ENCODE data around the gene GIPC3.
"Not testable (repeated sequence)": the region's sequence is repeated elsewhere in the genome, so short reads cannot be mapped to it uniquely, and the experiment has no call there.

The GIPC3 gene

DNA sequence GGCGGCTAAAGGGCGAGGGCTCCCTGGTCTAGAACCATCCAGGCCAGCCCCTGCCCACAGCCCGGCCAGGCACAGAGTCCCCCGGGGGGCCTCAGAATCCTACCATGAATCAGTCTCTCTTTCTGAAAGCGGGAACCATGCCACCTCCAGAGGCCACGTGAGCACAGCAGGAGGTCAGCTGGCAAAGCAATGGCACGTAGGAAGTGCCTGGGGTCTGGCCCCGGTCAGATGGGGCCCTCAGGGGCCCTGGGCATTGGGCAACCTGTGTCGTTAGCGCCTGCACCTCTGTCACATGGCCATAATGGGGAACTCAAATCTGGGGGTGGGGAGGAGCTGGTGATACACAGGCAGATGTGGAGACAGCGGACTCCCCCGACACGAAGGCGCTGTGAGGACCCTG, 36.7 kb upstream of the GIPC3 start:
- intact Hi-C loops (cut with DNase I): no loop called here
- DNase-seq: peak in 3 of 10 donors; percentile 41 to 88 (median 82)

DNA sequence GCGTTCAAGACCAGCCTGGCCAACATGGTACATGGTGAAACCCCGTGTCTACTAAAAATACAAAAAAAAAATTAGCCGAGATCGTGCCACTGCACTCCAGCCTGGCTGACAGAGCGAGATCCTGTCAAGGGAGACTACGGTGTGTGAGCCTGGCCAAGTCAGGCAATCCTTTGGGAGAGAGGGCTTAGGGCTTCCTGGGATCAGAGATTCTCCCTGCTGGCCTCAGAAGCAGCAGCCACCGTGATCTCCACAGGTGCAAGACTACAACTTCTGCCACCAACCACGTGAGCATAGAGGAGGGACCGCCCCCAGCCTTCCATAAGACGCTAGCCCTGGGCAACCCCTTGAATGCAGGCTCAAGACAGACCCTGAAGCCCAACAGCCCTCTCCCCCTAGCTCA, 35.5 kb upstream of the GIPC3 start:
- intact Hi-C loops (cut with DNase I): loop anchor here (10.0 kb wide), 1 partner anchor 165 kb away; no protein-coding TSS in a partner anchor
- no peak for DNase-seq

DNA sequence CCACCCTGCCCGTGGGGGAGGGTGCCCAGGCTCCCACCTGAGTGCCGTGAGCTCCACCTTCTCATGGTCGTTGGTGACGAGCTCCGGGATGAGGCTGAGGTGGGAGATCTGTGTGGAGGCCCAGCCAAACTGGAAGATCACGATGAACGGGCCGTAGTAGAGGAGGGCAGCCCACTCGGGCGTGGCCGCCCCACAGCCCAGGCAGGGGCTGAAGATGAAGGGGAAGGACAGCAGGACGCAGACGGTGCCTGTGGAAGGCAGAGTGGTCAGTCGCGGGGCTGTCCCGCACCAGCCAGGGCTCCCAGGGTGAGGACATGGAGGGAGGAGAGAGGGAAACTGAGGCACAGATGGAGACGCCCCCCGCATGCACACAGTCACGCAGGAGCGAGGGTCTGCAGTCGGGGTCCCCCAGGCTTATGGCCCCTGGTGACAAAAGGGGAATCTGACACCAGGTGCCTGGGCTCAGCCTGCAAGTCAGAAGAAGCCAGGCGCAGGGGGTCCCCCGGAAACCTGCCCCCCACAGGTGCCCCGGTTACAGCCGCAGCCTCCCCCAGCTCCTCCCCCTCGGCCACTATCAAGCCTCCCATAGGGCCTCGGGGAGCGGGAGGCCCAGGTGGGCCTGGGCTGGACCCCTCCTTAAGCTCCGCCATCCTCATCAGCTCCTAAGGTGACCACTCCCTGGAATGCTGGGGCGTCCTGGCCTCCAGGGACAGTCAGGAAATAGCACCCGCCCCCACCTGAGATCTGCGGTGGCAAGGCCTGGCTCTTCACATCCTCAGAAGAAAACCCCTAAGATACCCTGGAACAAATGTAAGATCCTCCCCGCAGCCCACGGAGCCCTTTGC, 34.1 kb upstream of the GIPC3 start:
- intact Hi-C loops (cut with DNase I): loop anchor here (10.0 kb wide), 1 partner anchor 164 kb away; no protein-coding TSS in a partner anchor

DNA sequence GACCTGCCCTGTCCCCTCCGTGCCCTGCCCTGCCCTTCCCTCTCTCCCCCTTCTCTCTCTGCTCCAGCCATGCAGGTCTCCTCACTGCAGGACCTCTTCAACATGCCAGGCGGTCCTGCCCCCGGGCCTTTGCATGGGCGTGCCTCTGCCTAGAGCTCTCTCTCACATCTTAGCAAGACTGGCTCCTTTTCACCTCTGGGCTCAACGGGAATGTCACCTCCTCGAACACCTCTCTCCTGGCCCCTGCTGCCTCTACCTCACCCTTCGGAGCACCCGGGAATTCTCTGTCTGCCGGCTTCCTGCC, 33.5 kb upstream of the GIPC3 start:
- intact Hi-C loops (cut with DNase I): loop anchor here (10.0 kb wide), 1 partner anchor 163 kb away; no protein-coding TSS in a partner anchor
- DNase-seq: no peak

More for the DNA sequence above, 34.1 kb upstream of the GIPC3 start:
- peak in 2 of 10 donors; percentile 60 to 67 for DNase-seq

DNA sequence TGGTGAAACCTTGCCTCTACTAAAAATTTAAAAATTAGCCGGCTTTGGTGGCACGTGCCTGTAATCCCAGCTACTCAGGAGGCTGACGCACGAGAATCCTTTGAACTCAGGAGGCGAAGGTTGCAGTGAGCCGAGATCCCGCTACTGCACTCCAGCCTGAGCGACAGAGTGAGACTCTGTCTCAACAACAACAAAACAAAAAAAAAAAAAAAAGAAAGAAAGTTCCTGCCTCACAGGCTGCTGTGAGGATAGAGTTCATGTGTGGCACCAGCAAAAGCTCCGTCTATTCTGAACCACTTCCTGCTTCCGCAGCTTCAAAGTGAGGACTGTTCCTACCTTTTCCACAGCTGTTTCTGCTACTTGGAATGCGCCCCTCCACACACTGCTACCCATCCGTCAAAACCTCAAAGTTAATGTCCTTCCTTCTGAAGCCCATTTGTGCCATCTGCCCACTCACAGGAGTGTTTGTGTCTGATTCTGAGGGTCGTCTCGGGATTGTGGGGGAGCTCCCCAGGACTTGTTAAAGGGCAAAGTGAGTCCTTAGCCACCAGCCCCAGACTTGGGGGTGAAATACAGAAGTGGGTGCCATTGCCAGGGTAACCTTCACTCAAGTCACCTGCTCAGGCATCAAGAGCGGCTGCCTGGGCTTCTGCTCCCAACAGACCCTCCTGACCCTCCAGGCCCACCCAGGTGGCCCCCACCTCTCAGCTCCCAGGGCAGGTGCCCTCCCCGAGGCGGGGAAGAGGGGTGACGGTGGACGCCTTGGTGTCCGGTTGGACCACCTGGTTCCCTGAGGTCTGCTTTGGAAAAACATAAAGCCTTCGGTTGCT, 30.8 kb upstream of the GIPC3 start:
- DNase-seq: no peak
- intact Hi-C loops (cut with DNase I): loop anchor here (10.0 kb wide), 1 partner anchor 160 kb away; no protein-coding TSS in a partner anchor

DNA sequence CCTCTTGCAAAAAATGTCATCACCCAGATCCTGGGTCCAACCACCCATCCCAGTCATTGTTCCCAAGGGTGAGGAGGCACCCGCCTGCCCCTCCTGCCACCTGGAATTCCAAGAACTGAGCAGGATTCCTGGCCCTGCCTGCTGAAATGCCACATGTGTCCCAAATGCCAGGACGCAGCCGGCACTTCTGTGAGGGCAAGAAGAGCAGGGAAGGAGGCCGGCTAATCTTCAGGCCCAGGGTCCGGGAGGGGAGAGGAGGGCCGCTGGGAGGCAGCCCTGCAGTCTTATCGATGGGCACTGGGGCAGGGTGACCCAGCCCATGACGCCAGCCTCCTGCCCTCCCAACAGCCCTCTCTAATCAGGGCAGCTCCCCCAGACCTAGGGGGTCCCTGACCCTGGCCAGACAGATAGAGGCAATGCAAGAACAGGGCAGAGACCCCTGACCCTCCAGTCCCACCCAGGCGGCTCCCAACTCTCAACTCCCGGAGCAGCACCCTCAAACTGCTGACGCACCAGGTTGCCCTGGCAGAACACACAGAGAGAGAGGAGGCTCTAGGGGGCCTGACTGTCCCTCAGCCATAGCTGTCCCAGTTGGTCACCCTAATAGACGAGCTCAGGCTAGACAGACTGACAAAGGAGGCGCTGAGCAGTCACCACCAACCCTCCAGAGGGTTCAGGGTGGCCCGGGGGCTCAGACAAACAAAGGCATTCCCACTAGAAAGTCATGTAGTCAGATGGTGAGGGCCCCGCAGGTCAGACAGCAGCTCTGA, 29.4 kb upstream of the GIPC3 start:
- DNase-seq: peak in 1 of 10 donors; percentile 73
- intact Hi-C loops (cut with DNase I): loop anchor here (10.0 kb wide), 1 partner anchor 159 kb away; no protein-coding TSS in a partner anchor

DNA sequence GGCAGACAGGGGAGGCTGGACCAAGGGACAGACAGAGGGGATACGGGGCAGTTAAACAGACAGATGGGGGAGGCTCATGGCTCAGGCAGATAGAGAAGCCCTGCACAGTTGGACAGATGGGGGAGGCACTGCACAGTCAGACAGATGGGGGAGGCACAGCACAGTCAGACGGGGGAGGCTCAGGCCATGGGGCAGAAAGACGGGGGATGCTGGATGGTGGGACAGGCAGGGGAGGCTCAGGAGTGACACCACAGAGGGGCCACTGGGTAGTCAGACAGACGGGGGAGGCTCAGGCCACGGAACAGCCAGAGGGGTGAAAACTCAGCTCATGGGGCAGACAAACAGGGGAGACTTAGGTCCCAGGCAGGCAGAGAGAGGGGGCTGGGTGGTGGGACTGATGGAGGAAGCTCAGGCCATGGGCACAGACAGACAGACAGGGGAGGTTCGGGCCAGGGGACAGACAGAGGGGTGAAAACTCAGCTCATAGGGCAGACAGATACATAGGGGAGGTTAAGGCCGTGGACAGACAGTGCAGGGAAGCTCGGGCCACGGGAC, 28.8 kb upstream of the GIPC3 start:
- peak in 2 of 10 donors; percentile 68 to 74 for DNase-seq
- intact Hi-C loops (cut with DNase I): loop anchor here (10.0 kb wide), 1 partner anchor 158 kb away; no protein-coding TSS in a partner anchor

DNA sequence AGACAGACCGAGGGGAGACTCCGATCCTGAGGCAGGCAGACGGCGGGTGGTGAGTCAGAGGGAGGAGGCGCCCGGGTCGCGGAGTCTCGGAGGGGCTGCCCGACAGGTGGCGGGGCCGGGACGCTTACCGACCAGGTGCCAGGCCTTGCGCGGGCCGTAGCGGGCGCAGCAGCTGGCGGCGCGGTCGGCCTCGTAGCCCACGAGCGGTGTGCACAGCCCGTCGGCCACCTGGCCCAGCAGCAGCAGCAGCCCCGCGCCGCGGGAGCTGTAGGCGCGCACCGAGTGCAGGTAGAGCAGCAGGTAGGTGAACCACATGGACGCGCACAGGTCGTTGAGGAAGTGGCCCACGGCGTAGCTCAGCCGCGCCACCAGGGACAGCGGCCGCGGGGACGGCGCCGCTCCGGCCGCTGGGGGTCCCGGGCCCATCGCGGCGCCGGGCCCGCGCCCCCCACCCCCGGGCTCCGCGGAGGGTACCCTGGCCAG, 28.3 kb upstream of the GIPC3 start:
- intact Hi-C loops (cut with DNase I): loop anchor here (1.0 to 10.0 kb wide), 2 partner anchors 15 to 158 kb away; partner anchors contain the start of gene HMG20B
- peak in 3 of 10 donors; percentile 75 to 82 (median 81) for DNase-seq

DNA sequence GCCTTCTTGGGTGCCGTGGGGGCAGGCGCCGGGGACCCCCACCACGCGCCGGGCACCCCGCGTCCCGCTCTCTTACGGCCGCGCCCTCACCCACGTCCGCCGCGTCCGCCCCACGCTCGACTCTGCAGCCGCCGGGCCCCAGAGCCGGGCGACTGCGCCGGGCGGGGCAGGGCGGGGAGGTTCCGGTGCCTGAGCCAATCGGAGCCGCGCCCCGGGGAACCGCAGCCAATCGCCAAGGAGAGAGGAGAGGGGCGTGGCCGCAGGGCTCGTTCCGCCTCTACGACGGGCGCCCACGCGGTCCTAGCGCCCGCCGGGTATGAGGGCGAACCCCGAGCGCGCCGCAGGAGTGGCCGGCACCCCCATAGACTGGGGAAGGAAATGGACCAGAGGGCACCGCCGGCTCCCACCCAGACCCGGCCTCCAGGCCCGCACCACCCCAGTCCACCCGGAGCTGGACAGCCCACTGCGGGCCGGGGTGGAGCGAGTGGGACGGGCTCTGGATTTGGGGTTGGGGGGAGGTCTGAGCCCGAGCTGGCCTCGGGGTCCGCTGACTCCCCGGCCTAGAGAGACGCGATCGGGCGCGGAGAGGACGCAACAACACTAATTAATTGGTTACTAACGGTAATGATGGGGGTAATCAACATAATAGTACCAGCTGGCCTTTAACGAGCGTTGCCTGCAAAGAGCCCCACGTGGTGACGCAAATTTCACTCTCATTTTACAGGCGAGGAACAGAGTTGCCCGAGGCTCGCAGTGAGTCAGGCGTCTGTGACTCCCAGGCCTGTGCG, 27.6 kb upstream of the GIPC3 start, which contains the start of gene MFSD12:
MFSD12 (minus strand) TSS at position 126 of the 788 bp plus-strand sequence. CDS start 183 bp downstream, outside the sequence.
- peak; percentile 90 to 99 (median 94) for DNase-seq
- intact Hi-C loops (cut with DNase I): loop anchor here (1.0 to 10.0 kb wide), 2 partner anchors 15 to 157 kb away; partner anchors contain the start of gene HMG20B

DNA sequence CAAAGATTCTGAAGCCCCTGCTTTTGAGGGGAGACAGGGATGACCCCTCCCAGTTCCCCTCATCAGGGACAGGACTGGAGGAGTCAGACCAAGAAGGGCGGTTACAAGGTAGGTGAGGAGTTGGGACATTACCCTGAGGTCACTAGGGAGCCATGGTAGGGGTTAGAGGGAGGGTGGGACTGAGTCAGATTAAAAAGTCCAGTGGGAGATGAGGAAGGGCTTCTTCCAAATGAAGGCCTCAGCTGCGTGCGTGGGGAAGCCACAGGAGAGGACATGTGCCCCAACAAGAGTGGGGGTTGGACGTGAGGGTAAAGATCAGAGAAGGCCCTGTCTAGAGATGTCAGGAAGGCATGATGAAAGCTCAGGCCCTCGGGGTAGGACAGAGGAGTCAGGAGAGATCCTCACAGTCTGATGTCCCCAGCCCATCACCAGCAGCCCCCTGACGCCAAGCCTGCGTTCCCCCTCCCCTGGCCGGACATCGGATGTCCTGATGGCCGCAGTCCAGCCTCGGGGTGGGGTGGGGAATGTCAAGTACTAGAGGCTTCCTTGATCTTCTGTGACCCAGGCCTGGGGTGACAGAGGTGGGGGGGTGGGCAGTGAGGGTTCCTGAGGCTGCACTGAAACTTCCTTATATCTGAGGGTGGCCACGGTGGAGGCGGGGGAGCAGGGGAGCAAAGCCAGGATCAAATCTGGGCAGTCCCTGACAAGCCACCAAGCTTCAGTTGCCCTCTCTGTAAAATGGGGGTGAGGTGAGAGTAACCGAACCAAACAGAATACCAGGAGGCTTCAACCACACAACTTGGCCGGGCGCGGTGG, 21.4 kb upstream of the GIPC3 start:
- no peak for DNase-seq
- intact Hi-C loops (cut with DNase I): no loop called here

DNA sequence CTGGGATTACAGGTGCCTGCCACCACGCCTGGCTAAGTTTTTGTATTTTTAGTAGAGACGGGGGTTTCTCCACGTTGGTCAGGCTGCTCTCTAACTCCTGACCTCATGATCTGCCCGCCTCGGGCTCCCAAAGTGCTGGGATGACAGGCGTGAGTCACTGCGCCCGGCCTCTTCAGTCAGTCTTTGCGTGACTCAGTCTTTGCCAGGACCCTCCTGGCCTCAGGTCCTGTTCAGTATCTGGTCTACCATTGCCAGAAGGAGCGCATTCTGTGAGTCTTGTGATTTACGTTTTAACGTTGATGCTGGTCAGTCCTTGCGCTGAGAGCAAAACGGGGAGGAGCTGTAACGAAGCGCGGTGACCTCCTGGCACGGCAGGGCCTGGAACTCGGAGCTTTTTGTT, 20.1 kb upstream of the GIPC3 start:
- intact Hi-C loops (cut with DNase I): no loop called here
- no peak for DNase-seq

DNA sequence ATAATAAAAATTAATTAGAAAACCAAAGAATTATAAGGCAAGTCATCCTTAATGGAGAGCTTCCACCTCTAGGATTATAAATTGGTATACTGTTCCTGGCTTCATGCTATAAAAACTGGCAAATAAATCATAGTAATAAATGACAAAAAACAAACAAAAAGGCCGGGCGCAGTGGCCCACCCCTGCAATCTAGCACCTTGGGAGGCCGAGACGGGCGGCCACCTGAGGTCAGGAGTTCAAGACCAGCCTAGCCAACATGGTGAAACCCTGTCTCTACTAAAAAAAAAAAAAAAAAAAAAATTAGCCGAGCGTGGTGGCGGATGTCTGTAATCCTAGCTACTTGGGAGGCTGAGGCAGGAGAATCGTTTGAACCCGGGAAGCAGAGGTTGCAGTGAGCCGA, 15.2 kb upstream of the GIPC3 start:
- DNase-seq; intact Hi-C loops (cut with DNase I): not testable (repeated sequence)

DNA sequence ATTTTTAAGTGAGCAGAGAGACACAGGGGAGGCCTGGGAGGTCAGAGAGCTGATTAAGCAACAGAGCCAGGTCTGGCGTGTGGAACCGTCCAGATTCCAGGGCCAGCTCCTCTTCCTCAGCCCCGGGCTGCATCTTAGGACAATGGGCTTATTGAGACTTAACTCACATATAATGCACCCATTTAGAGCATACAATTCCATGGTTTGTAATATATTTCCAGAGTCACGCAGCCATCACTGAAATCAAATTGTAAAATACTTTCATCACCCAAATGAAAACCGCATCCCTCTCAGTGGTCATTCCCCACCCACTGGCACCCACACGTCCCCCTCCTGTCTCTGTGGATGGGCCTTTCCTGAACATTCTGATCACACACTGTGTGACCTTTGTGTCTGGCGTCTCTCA, 14.7 kb upstream of the GIPC3 start:
- intact Hi-C loops (cut with DNase I): no loop called here
- DNase-seq: peak in 4 of 10 donors; percentile 51 to 94 (median 61)

DNA sequence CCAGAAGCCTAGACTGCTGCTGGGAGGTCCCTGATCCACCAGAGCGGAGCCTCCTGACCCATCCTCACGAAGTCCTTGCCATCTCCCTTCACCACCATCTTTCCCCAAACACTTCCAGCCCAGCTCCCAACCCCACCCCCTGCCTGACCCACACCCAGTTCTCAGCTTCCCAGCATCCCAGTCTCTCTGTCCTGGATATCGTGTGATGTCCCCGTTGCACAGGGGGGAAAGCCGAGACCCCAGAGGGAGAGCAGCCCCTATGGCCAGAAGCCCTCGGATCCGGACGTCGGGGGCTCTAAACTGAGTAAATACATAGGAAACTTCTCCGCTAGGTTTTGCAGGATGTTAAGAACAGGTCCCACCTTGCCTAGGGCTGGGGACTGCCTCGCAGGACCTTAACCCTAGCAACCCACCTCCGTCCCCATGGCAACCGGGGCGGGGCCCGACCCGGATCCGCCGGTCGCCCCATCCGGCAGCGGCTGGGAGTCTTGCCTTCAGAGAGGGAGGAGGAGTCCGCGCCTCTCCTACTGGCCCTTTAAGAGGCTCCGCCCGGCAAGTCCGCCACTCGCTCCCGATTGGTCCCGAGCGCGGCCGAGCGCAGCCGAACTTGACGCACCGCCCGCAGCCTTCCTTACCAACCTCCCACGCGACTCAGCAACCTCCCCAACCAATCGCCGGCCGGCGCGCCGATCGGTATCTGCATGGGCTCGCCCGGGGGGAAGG, 13.0 kb upstream of the GIPC3 start:
- intact Hi-C loops (cut with DNase I): loop anchor here (1.0 kb wide), 1 partner anchor 15 kb away; the partner anchor contains the start of gene MFSD12
- DNase-seq: peak; percentile 99 to 100 (median 100)

DNA sequence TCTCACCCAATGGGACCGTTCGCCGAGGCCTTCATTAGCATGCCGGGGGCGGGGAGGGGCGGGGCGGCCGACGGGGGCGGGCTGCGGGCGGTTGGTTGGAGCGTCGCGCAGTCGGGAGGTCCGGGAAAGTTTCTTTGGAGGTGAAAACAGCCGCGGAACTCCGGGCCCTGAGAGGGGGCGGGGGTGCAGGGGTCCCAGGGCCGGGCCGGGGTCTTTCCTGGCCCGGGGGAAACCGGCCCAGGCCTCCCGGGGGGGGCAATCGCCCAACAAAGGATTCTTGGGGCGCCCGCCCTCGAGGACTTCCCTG, 12.5 kb upstream of the GIPC3 start, which contains the start of gene HMG20B:
HMG20B (plus strand) TSS at position 90 of the 307 bp plus-strand sequence. CDS start 366 bp downstream, outside the sequence.
- no peak for DNase-seq
- intact Hi-C loops (cut with DNase I): loop anchor here (1.0 kb wide), 1 partner anchor 16 kb away; the partner anchor contains the start of gene MFSD12

DNA sequence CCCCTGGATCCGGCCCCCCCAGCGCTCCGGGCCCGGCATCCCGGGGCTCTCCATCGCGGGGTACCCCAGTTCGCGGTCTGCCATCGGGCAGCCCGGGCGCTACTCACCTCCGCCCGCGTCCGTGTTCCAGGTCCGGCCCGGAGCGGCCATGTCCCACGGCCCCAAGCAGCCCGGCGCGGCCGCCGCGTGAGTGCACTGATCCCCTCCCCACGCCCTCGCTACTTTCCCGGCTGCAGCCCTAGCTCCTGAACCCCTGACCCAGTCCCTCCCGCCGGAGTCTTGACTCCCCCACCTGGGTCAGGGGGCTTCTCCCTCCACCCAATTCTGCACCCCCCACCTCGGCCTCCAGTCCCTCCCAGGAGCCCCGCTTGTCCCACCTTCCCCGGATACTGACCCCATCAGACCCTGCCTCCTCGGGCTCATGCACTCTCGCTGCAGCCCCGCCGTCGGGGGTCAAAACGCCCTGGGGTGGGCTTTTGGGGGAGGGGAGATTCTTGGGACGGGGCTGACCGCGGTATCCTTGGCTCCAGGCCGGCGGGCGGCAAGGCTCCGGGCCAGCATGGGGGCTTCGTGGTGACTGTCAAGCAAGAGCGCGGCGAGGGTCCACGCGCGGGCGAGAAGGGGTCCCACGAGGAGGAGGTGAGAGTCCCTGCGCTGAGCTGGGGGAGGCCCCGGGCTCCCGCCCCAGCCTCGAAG, 12.0 kb upstream of the GIPC3 start:
- intact Hi-C loops (cut with DNase I): no loop called here
- DNase-seq: no peak

All from posterior cingulate gyrus (tissue), 11 donors.